ENCODE measurements around the gene RGL2.
"Not testable (repeated sequence)": the region's sequence is repeated elsewhere in the genome, so short reads cannot be mapped to it uniquely, and the experiment has no call there.

The RGL2 gene, protein sequence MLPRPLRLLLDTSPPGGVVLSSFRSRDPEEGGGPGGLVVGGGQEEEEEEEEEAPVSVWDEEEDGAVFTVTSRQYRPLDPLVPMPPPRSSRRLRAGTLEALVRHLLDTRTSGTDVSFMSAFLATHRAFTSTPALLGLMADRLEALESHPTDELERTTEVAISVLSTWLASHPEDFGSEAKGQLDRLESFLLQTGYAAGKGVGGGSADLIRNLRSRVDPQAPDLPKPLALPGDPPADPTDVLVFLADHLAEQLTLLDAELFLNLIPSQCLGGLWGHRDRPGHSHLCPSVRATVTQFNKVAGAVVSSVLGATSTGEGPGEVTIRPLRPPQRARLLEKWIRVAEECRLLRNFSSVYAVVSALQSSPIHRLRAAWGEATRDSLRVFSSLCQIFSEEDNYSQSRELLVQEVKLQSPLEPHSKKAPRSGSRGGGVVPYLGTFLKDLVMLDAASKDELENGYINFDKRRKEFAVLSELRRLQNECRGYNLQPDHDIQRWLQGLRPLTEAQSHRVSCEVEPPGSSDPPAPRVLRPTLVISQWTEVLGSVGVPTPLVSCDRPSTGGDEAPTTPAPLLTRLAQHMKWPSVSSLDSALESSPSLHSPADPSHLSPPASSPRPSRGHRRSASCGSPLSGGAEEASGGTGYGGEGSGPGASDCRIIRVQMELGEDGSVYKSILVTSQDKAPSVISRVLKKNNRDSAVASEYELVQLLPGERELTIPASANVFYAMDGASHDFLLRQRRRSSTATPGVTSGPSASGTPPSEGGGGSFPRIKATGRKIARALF
- total RNA-seq = 61.7 to 82.1 (median 75.1) reads per million in 3 donors

DNA sequence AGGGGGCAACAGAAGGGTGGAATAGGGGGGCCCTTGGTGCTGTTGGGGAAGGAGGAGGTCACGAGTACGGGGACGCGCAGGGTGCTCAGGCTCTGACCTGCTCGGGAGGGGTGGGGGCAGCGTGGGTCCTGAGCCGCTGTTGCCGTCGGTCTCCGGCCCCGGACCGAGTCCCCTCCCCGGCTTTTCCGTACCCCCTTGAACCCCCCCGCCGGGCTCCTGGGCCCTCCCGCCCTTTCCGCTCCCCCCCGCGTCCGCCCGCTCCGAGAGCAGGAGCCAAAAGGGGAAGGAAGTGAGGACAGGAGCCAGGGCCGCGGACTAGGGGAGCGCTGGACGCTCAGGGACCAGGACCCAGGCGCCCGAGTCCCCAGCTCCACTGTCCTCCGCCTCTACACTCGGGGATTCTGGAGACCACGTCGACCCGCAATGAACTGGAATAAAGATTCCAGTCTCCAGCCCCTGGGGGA is at the start of gene RGL2:
Gene RGL2, minus strand, starts transcription at position 170 of the 464 bp plus-strand sequence. CDS start 332 bp downstream, outside the sequence.
- peak; percentile 47 to 54 (median 54) for DNase-seq
- Histone ChIP-seq H3K36me3 (ENCODE audit: control insufficient read depth, insufficient read depth, low read length) (peaks cover 13% of the 10 kb centered on the region), H3K4me1 (ENCODE audit: control insufficient read depth, insufficient read depth, low read length, poor library complexity, severe bottlenecking) (peaks cover 14% of the 10 kb centered on the region), H3K27ac (ENCODE audit: insufficient read depth, low read length, poor library complexity, severe bottlenecking) (peak within 1 kb of the TSS; percentile 95), H3K4me3 (ENCODE audit: insufficient read depth, low read depth, low read length, poor library complexity, severe bottlenecking) (peak within 1 kb of the TSS; percentile 98), H3K9me3 (ENCODE audit: control insufficient read depth, low read length) (no peaks in the 10 kb centered on the region), H3K27me3 (replicated peaks; ENCODE audit: control insufficient read depth, insufficient read depth, low read length, poor library complexity, severe bottlenecking) (no peaks in the 10 kb centered on the region)

DNA sequence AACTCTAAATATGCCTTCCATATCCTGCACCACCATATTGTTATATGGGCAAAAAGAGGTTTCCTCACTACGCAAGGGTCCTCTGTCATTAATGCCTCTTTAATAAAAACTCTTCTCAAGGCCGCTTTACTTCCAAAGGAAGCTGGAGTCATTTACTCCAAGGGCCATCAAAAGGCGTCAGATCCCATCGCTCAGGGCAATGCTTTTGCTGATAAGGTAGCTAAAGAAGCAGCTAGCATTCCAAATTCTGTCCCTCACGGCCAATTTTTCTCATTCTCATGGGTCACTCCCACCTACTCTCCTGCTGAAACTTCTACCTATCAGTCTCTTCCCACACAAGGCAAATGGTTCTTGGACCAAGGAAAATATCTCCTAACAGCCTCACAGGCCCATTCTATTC is 49.1 kb upstream of the RGL2 start:
- Histone ChIP-seq H3K27ac (ENCODE audit: insufficient read depth, low read length, poor library complexity, severe bottlenecking) (no peak overlapping the region), H3K27me3 (replicated peaks; ENCODE audit: control insufficient read depth, insufficient read depth, low read length, poor library complexity, severe bottlenecking) (no peaks in the 10 kb centered on the region), H3K9me3 (ENCODE audit: control insufficient read depth, low read length) (no peaks in the 10 kb centered on the region), H3K4me1 (ENCODE audit: control insufficient read depth, insufficient read depth, low read length, poor library complexity, severe bottlenecking) (peaks cover 20% of the 10 kb centered on the region), H3K36me3 (ENCODE audit: control insufficient read depth, insufficient read depth, low read length) (no peaks in the 10 kb centered on the region), H3K4me3 (ENCODE audit: insufficient read depth, low read depth, low read length, poor library complexity, severe bottlenecking) (no peak overlapping the region)
- DNase-seq = no peak

DNA sequence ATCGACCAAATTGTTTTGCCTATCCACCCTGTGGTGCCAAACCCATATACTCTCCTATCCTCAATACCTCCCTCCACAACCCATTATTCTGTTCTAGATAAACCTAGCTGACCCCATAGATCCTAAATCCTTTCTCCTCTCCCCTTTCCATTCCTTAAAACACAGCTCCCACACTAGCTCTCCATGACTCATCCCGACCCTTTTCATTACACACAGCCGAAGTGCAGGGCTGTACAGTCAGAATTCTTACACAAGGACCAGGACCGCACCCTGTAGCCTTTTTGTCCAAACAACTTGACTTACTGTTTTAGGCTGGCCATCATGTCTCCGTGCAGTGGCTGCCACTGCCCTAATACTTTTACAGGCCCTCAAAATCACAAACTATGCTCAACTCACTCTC is 48.2 kb upstream of the RGL2 start:
- H3K4me1 ChIP-seq (ENCODE audit: control insufficient read depth, insufficient read depth, low read length, poor library complexity, severe bottlenecking) = peaks cover 26% of the 10 kb centered on the region
- DNase-seq; H3K27ac ChIP-seq (ENCODE audit: insufficient read depth, low read length, poor library complexity, severe bottlenecking); H3K27me3 ChIP-seq (replicated peaks; ENCODE audit: control insufficient read depth, insufficient read depth, low read length, poor library complexity, severe bottlenecking); H3K9me3 ChIP-seq (ENCODE audit: control insufficient read depth, low read length); H3K36me3 ChIP-seq (ENCODE audit: control insufficient read depth, insufficient read depth, low read length); H3K4me3 ChIP-seq (ENCODE audit: insufficient read depth, low read depth, low read length, poor library complexity, severe bottlenecking): not testable (repeated sequence)

DNA sequence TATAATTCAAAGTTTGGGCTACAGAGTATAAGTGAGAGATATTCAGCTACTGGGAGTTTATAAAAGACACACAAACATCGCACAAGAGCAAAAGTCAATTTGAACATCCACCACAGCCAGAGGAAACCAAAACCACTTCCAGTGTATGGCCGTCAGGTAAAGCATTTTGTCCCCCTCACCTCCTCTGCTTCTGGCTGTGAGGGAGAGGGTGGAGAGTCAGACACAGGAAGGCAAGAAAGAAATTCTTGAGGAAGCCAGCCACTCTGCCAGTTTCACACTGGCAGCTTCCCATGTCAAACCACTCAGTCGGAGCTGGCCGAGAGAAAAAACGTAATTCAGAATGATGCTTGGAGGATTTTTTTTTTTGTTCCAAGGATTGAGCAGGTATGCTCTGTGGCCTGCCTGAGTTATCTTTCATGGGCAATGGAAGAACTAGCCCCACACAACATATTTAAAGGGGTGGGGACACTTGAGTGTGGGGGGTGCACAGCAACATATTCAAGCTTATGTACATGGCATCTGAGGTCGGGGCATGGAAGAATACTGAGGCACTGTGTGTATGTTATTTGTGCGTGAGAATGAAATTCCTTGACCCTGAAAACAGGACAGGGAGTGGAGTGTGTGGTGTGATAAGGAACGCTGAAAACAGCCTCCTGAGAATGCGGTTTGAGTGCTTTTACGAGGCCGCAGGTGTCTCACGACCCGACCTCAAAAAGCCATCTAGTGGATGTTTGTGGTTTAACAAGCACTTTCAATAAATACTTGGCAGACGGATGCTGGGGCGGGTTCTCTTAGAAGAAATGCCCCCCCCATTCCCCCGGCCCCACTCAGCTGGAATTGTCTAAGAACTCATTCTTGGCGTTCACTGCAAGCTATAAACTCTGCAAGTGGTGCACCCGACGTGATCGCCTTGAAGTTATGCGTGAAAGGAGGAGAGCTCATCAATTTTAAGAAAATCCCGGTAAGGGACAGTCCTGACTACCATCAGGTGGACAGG is 46.3 kb upstream of the RGL2 start:
- H3K36me3 ChIP-seq (ENCODE audit: control insufficient read depth, insufficient read depth, low read length) = no peaks in the 10 kb centered on the region
- H3K4me3 ChIP-seq (ENCODE audit: insufficient read depth, low read depth, low read length, poor library complexity, severe bottlenecking) = peak overlapping the region; percentile 16
- H3K27ac ChIP-seq (ENCODE audit: insufficient read depth, low read length, poor library complexity, severe bottlenecking) = peak overlapping the region; percentile 87
- H3K27me3 ChIP-seq (replicated peaks; ENCODE audit: control insufficient read depth, insufficient read depth, low read length, poor library complexity, severe bottlenecking) = no peaks in the 10 kb centered on the region
- no peaks in the 10 kb centered on the region for H3K9me3 ChIP-seq (ENCODE audit: control insufficient read depth, low read length)
- DNase-seq = peak; percentile 61 to 70 (median 61)
- H3K4me1 ChIP-seq (ENCODE audit: control insufficient read depth, insufficient read depth, low read length, poor library complexity, severe bottlenecking) = peaks cover 26% of the 10 kb centered on the region

DNA sequence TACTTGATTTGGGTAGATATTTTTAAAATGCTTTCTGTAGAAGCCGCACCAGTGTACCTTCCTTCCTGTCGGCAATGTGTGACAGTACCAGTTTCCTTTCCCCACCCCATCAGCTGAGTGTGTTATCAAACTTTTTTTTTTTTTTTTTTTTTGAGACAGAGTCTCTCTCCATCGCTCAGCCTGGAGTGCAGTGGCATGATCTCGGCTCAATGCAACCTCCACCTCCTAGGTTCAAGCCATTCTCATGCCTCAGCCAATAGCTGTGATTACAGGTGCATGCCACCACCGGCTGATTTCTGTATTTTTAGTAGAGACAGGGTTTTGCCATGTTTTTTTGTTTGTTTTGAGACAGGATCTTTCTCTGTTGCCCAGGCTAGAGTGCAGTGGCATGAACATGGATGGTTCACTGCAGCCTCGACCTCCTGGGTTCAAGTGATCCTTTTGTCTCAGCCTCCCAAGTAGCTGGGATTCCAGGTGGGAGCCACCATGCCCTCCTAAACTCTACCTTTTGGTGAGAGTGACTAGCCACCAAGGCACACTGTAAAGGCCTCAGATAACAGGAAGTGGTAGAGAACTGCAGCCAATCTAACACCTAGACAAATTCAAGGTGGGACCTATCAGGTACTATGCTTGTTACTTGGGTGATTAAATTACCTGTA is 45.3 kb upstream of the RGL2 start:
- DNase-seq = peak; percentile 62 to 68 (median 63)
- Histone ChIP-seq H3K36me3 (ENCODE audit: control insufficient read depth, insufficient read depth, low read length) (no peaks in the 10 kb centered on the region), H3K27me3 (replicated peaks; ENCODE audit: control insufficient read depth, insufficient read depth, low read length, poor library complexity, severe bottlenecking) (no peaks in the 10 kb centered on the region), H3K4me1 (ENCODE audit: control insufficient read depth, insufficient read depth, low read length, poor library complexity, severe bottlenecking) (peaks cover 26% of the 10 kb centered on the region), H3K27ac (ENCODE audit: insufficient read depth, low read length, poor library complexity, severe bottlenecking) (peak overlapping the region; percentile 87), H3K4me3 (ENCODE audit: insufficient read depth, low read depth, low read length, poor library complexity, severe bottlenecking) (peak overlapping the region; percentile 16), H3K9me3 (ENCODE audit: control insufficient read depth, low read length) (no peaks in the 10 kb centered on the region)

DNA sequence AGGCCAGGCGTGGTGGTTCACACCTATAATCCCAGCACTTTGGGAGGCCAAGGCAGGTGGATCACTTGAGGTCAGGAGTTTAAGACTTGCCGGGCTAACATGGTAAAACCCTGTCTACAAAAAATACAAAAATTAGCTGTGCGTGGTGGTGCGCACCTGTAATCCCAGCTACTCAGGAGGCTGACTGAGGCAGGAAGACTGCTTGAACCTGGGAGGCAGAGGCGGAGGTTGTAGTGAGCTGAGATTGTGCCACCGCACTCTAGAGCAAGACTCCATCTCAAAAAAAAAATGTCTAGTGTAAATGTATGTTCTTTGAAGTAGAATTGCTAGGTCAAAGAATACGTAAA is 44.8 kb upstream of the RGL2 start:
- H3K27ac ChIP-seq (ENCODE audit: insufficient read depth, low read length, poor library complexity, severe bottlenecking) = peak overlapping the region; percentile 87
- H3K4me1 ChIP-seq (ENCODE audit: control insufficient read depth, insufficient read depth, low read length, poor library complexity, severe bottlenecking) = peaks cover 26% of the 10 kb centered on the region
- DNase-seq; H3K27me3 ChIP-seq (replicated peaks; ENCODE audit: control insufficient read depth, insufficient read depth, low read length, poor library complexity, severe bottlenecking); H3K36me3 ChIP-seq (ENCODE audit: control insufficient read depth, insufficient read depth, low read length); H3K9me3 ChIP-seq (ENCODE audit: control insufficient read depth, low read length); H3K4me3 ChIP-seq (ENCODE audit: insufficient read depth, low read depth, low read length, poor library complexity, severe bottlenecking): not testable (repeated sequence)

DNA sequence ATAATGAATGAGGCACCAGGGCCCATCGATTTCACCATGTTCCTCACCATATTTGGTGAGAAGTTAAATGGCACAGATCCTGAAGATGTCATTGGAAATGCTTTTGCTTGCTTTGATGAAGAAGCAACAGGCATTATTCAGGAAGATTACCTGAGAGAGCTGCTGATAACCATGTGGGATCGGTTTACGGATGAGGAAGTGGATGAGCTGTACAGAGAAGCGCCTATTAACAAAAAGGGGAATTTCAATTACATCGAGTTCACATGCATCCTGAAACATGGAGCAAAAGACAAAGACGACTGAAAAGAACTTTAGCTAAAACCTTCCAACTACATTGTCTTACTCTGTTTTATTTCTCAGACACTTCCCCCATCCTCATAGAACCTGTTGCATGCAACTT is 40.5 kb upstream of the RGL2 start:
- no peak for DNase-seq
- H3K9me3 ChIP-seq (ENCODE audit: control insufficient read depth, low read length) = no peaks in the 10 kb centered on the region
- no peaks in the 10 kb centered on the region for H3K36me3 ChIP-seq (ENCODE audit: control insufficient read depth, insufficient read depth, low read length)
- no peak overlapping the region for H3K4me3 ChIP-seq (ENCODE audit: insufficient read depth, low read depth, low read length, poor library complexity, severe bottlenecking)
- no peaks in the 10 kb centered on the region for H3K27me3 ChIP-seq (replicated peaks; ENCODE audit: control insufficient read depth, insufficient read depth, low read length, poor library complexity, severe bottlenecking)
- peaks cover 11% of the 10 kb centered on the region for H3K4me1 ChIP-seq (ENCODE audit: control insufficient read depth, insufficient read depth, low read length, poor library complexity, severe bottlenecking)
- no peak overlapping the region for H3K27ac ChIP-seq (ENCODE audit: insufficient read depth, low read length, poor library complexity, severe bottlenecking)

DNA sequence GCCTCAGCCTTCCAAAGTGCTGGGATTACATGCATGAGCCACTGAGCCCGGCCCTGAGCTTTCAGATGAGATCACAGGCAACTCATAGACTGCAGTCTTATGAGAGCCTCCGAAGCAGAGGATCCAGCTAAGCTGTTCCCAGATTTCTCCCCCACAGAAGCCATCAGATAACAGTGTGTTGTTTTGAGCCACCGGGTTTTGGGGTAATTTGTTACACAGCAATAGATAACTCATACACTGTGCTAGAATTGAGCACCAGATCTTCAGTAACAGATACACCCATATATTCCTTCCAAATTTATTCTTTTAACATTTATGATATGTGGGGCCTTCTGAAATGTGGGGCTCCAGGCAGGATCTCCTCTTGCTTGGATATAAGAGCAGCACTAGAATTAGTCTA is 37.8 kb upstream of the RGL2 start:
- DNase-seq = no peak
- Histone ChIP-seq H3K4me3 (ENCODE audit: insufficient read depth, low read depth, low read length, poor library complexity, severe bottlenecking) (no peak overlapping the region), H3K9me3 (ENCODE audit: control insufficient read depth, low read length) (no peaks in the 10 kb centered on the region), H3K36me3 (ENCODE audit: control insufficient read depth, insufficient read depth, low read length) (no peaks in the 10 kb centered on the region), H3K27ac (ENCODE audit: insufficient read depth, low read length, poor library complexity, severe bottlenecking) (no peak overlapping the region), H3K27me3 (replicated peaks; ENCODE audit: control insufficient read depth, insufficient read depth, low read length, poor library complexity, severe bottlenecking) (no peaks in the 10 kb centered on the region), H3K4me1 (ENCODE audit: control insufficient read depth, insufficient read depth, low read length, poor library complexity, severe bottlenecking) (no peaks in the 10 kb centered on the region)

DNA sequence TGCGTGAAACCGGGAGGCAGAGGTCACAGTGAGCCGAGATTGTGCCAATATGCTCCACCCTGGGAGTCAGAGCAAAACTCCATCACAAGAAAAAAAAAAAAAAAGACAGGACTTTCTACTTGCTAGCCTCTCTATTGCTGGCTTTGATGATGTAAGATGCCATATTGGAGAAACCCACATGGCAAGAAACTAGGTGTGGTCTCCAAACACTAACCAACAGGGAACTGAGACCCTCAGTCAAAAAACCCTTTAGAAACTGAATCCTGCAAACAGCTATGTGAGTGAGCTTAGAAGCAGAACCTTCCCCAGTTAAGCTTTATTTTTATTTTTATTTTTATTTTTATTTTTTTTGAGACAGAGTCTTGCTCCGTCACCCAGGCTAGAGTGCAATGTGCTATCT is 37.2 kb upstream of the RGL2 start:
- H3K4me3 ChIP-seq (ENCODE audit: insufficient read depth, low read depth, low read length, poor library complexity, severe bottlenecking) = no peak overlapping the region
- H3K9me3 ChIP-seq (ENCODE audit: control insufficient read depth, low read length) = no peaks in the 10 kb centered on the region
- no peak for DNase-seq
- H3K27me3 ChIP-seq (replicated peaks; ENCODE audit: control insufficient read depth, insufficient read depth, low read length, poor library complexity, severe bottlenecking) = no peaks in the 10 kb centered on the region
- no peaks in the 10 kb centered on the region for H3K4me1 ChIP-seq (ENCODE audit: control insufficient read depth, insufficient read depth, low read length, poor library complexity, severe bottlenecking)
- H3K27ac ChIP-seq (ENCODE audit: insufficient read depth, low read length, poor library complexity, severe bottlenecking) = no peak overlapping the region
- no peaks in the 10 kb centered on the region for H3K36me3 ChIP-seq (ENCODE audit: control insufficient read depth, insufficient read depth, low read length)

Data from effector memory CD4-positive, alpha-beta T cell (primary cell).